ENCODE data around the gene RDH8. TPM values are rescaled to one million over a fixed set of nuclear protein-coding genes. Genes with fewer than 3 reads are reported as not detected.

RDH8 gene
- total RNA-seq, 4 donors from 2014 or later = not detected

GRCh38 chr19:10006335-10006708 lies 7.0 kb upstream of the RDH8 start:
- TF ChIP-seq POLR2A (IDR thresholded peaks at IDR 0.05) = no peak
- no peak for DNase-seq (ENCODE audit: low spot score in 2 of 2)
- intact Hi-C loops (cut with DNase I; ENCODE audit: low total_unique reads) = no loop called here
- 16 to 28% methylated on average over 7 of the region's 7 CpGs for WGBS, 2 donors
- H3K4me3 ChIP-seq (ENCODE audit: low read depth, poor library complexity, severe bottlenecking) = no peak overlapping the region

GRCh38 chr19:10006752-10007323 lies 6.4 kb upstream of the RDH8 start:
- H3K4me3 ChIP-seq (ENCODE audit: low read depth, poor library complexity, severe bottlenecking) = no peak overlapping the region
- no peak for DNase-seq (ENCODE audit: low spot score in 2 of 2)
- intact Hi-C loops (cut with DNase I; ENCODE audit: low total_unique reads) = no loop called here
- TF ChIP-seq CTCF (IDR thresholded peaks at IDR 0.05) (no peak), POLR2A (IDR thresholded peaks at IDR 0.05) (no peak)

- intact Hi-C loops (cut with DNase I; ENCODE audit: low total_unique reads) = no loop called here
- WGBS, 2 donors = 34% methylated on average over 13 of the region's 13 CpGs
- TF ChIP-seq POLR2A (IDR thresholded peaks at IDR 0.05) (no peak), CTCF (IDR thresholded peaks at IDR 0.05) (no peak)
- no peak overlapping the region for H3K4me3 ChIP-seq (ENCODE audit: low read depth, poor library complexity, severe bottlenecking)
- DNase-seq (ENCODE audit: low spot score in 2 of 2) = peak in 1 of 2 donors; percentile 88
Observed at GRCh38 chr19:10007371-10008183, 5.7 kb upstream of the RDH8 start.

GRCh38 chr19:10008184-10008765 lies 5.0 kb upstream of the RDH8 start:
- intact Hi-C loops (cut with DNase I; ENCODE audit: low total_unique reads) = no loop called here
- H3K4me3 ChIP-seq (ENCODE audit: low read depth, poor library complexity, severe bottlenecking) = no peak overlapping the region
- TF ChIP-seq CTCF (IDR thresholded peaks at IDR 0.05) (no peak), POLR2A (IDR thresholded peaks at IDR 0.05) (no peak)
- no peak for DNase-seq (ENCODE audit: low spot score in 2 of 2)
- 34 to 38% methylated on average over 9 to 11 of the region's 11 CpGs for WGBS, 2 donors

- intact Hi-C loops (cut with DNase I; ENCODE audit: low total_unique reads) = no loop called here
- 1% methylated on average over 21 to 22 of the region's 22 CpGs for WGBS, 2 donors
- H3K4me3 ChIP-seq (ENCODE audit: low read depth, poor library complexity, severe bottlenecking) = peak overlapping the region; percentile 14
- DNase-seq (ENCODE audit: low spot score in 2 of 2) = no peak
- TF ChIP-seq CTCF (IDR thresholded peaks at IDR 0.05) = no peak
- no peak for TF ChIP-seq POLR2A (IDR thresholded peaks at IDR 0.05)
Observed at GRCh38 chr19:10009714-10010224, 3.5 kb upstream of the RDH8 start.

GRCh38 chr19:10010247-10010691 lies 3.0 kb upstream of the RDH8 start, which contains the start of gene COL5A3:
COL5A3 (minus strand) TSS chr19:10010504; CDS start chr19:10010385, 119 bp downstream.
- intact Hi-C loops (cut with DNase I; ENCODE audit: low total_unique reads) = no loop called here
- peak within 1 kb of the TSS; percentile 14 for H3K4me3 ChIP-seq (ENCODE audit: low read depth, poor library complexity, severe bottlenecking)
- WGBS, 2 donors = 0 to 1% methylated on average over 21 to 25 of the region's 38 CpGs
- TF ChIP-seq POLR2A (IDR thresholded peaks at IDR 0.05) (no peak), CTCF (IDR thresholded peaks at IDR 0.05) (no peak)
- DNase-seq (ENCODE audit: low spot score in 2 of 2) = peak; percentile 62 to 91
